ENCODE data around the gene WWC2.

WWC2 gene

DNA sequence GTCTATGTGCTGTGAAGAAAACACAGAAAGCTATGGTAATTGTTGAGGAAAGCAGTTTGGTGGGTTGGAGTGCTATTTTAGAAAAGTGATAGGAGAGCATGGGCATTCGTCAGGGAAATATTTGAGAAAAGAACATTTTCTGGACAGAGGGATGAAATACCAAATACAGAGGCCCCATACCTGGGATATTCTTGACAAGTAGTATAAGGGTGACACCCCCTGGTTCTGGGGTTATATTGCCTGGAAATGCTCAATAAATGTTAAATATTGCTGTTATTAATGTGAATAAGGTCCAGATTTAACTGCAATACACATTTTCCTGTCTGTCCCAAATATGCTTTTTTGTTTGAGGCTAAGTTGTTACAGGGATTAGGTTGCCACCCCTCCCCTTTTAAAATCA, 42.9 kb downstream of the WWC2 start:
- Histone ChIP-seq H3K9me3 (no peaks in the 10 kb centered on the region), H3K4me1 (ENCODE audit: control insufficient read depth in 1 of 2, insufficient read depth in 1 of 2, low read depth in 1 of 2, low read length in 1 of 2) (no peaks in the 10 kb centered on the region), H3K4me3 (ENCODE audit: low read depth in 1 of 2, low read length in 1 of 2) (no peak overlapping the region), H3K36me3 (no peaks in the 10 kb centered on the region), H3K27ac (no peak overlapping the region), H3K27me3 (no peaks in the 10 kb centered on the region)
- TF ChIP-seq, protein P1, sequence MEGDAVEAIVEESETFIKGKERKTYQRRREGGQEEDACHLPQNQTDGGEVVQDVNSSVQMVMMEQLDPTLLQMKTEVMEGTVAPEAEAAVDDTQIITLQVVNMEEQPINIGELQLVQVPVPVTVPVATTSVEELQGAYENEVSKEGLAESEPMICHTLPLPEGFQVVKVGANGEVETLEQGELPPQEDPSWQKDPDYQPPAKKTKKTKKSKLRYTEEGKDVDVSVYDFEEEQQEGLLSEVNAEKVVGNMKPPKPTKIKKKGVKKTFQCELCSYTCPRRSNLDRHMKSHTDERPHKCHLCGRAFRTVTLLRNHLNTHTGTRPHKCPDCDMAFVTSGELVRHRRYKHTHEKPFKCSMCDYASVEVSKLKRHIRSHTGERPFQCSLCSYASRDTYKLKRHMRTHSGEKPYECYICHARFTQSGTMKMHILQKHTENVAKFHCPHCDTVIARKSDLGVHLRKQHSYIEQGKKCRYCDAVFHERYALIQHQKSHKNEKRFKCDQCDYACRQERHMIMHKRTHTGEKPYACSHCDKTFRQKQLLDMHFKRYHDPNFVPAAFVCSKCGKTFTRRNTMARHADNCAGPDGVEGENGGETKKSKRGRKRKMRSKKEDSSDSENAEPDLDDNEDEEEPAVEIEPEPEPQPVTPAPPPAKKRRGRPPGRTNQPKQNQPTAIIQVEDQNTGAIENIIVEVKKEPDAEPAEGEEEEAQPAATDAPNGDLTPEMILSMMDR (IDR thresholded peaks at IDR 0.05), result no peak

DNA sequence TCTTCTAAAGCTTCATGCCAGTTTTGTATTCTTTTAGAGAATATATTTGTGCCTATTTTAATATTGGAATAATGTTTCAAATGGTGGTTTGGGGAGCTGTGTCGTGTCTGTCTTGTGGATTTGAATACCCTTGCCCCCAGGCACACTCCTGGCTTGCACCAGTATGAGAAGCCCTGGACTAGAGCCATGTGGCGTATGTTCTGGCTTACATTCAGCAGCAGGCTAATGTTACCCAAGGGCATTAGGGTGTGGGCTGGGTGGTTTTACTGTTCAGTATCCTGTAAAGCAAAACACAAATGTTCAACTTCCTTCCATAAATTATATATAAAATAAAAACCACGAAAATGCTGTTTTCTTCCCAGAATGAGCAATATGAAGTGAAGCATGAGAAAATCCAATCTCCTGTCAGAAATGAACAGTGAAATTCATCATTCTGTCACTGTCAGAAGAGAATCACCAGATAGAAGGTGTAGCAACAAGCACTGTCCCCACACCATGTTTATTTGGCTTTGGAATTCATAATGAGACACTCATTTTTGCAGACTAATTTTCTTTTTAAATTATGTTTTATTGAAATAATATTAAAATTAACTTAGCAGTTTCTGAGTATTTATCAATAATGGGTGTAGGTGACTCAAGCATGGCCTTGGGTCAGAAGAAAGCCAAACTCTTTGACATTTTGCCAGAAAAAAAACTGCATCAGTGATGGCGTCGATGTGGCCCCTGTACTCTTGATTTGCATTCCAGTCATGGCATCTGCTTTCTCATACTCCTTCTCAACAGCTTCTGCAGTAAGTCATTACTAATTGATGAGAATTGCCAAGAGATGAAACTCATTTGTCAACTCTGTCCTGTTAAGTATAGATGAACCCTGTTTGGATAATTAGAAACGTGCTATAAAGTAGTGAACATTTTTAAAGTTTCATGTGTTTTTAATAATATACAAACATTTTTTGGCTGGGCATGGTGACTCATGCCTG, 43.8 kb downstream of the WWC2 start:
- no peak overlapping the region for H3K4me3 ChIP-seq (ENCODE audit: low read depth in 1 of 2, low read length in 1 of 2)
- no peak overlapping the region for H3K27ac ChIP-seq
- TF ChIP-seq, protein P1 (IDR thresholded peaks at IDR 0.05), result no peak
- H3K4me1 ChIP-seq (ENCODE audit: control insufficient read depth in 1 of 2, insufficient read depth in 1 of 2, low read depth in 1 of 2, low read length in 1 of 2), result no peaks in the 10 kb centered on the region
- H3K9me3 ChIP-seq, result no peaks in the 10 kb centered on the region
- H3K27me3 ChIP-seq, result no peaks in the 10 kb centered on the region
- H3K36me3 ChIP-seq, result no peaks in the 10 kb centered on the region

DNA sequence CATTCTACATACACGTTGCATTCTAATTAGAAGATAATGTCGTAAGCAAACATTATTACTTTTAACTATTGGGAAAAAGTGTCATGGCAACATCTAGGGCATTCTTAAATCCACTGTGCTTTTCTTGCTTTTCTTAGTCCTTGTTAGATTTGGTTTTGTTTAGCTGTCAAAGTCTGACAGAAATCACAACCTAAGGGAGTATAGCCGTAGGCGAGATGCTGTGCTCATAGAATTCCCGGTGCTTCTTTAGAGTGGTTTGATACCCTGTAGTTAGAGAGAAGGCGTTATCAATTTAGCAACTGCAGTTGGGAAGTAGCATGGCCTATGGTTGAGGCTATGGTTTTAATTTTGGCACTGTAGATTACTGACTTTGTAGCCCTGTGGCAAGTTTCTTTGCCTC, 45.7 kb downstream of the WWC2 start:
- H3K36me3 ChIP-seq, result no peaks in the 10 kb centered on the region
- H3K27me3 ChIP-seq, result no peaks in the 10 kb centered on the region
- no peaks in the 10 kb centered on the region for H3K4me1 ChIP-seq (ENCODE audit: control insufficient read depth in 1 of 2, insufficient read depth in 1 of 2, low read depth in 1 of 2, low read length in 1 of 2)
- no peaks in the 10 kb centered on the region for H3K9me3 ChIP-seq
- H3K27ac ChIP-seq, result no peak overlapping the region
- TF ChIP-seq, protein P1 (IDR thresholded peaks at IDR 0.05), result no peak
- no peak overlapping the region for H3K4me3 ChIP-seq (ENCODE audit: low read depth in 1 of 2, low read length in 1 of 2)

DNA sequence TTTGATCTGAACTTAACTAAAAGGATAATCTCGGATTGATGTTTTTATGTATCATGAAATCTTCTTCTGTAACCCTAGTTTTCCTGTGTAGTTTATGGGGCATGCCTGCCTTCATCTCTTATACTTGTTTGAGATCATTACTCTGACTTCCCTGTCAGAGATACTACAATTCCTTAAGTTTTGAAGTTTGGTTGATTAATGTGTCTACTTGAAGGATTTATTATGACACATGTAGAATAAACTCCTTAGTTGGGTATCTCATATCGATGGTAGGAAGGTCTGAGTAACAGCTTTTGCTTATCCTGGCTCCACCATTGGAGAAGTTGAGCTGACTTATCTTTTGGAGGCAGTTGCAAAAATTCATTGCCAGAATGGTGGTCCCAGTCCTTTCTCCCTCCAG, 46.7 kb downstream of the WWC2 start:
- H3K9me3 ChIP-seq, result no peaks in the 10 kb centered on the region
- TF ChIP-seq, protein P1 (IDR thresholded peaks at IDR 0.05), result no peak
- no peak overlapping the region for H3K27ac ChIP-seq
- H3K27me3 ChIP-seq, result no peaks in the 10 kb centered on the region
- no peak overlapping the region for H3K4me3 ChIP-seq (ENCODE audit: low read depth in 1 of 2, low read length in 1 of 2)
- no peaks in the 10 kb centered on the region for H3K36me3 ChIP-seq
- H3K4me1 ChIP-seq (ENCODE audit: control insufficient read depth in 1 of 2, insufficient read depth in 1 of 2, low read depth in 1 of 2, low read length in 1 of 2), result no peaks in the 10 kb centered on the region

DNA sequence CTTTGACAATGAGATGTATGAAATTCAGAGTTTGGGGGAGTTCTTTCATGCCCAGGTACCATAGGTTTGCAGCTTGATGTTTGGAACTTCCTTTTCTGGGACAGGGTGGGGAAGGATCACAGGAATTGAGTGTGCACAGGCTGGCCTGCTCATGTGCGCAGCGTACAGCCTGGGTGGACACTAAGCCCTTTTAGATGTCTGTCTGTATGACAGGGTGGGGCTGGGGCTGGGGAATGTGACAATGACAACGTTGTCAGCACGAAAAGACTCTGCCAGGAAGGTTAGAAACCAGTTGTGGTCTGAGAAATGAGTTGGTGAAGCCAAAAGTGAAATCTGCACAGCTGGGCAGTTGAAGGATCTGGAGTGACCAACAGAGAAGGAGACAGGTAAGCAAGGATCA, 47.4 kb downstream of the WWC2 start:
- Histone ChIP-seq H3K27ac (no peak overlapping the region), H3K9me3 (no peaks in the 10 kb centered on the region), H3K36me3 (no peaks in the 10 kb centered on the region), H3K4me3 (ENCODE audit: low read depth in 1 of 2, low read length in 1 of 2) (no peak overlapping the region), H3K4me1 (ENCODE audit: control insufficient read depth in 1 of 2, insufficient read depth in 1 of 2, low read depth in 1 of 2, low read length in 1 of 2) (no peaks in the 10 kb centered on the region), H3K27me3 (no peaks in the 10 kb centered on the region)
- TF ChIP-seq, protein P1 (IDR thresholded peaks at IDR 0.05), result no peak

All from neutrophil (primary cell).